Ascending aorta (tissue), 2 donors: ENCODE data around the gene SLC36A4. TPM values are rescaled to one million over a fixed set of nuclear protein-coding genes. Genes with fewer than 3 reads are reported as not detected.
"Not testable (repeated sequence)": the region's sequence is repeated elsewhere in the genome, so short reads cannot be mapped to it uniquely, and the experiment has no call there.

ENCODE experiments used
- DNase-seq, 2 donors: peaks; one replicate each; pipeline ENCODE4 v3.0.0-alpha.2; 2019; ENCODE audit warnings: low spot score in 2 of 2
- H3K27ac ChIP-seq, 2 donors: fragments of 200-600 bp; sonication (generic); one replicate each; pipeline ENCODE4 v1.5.1; 2016 to 2017; ENCODE audit warnings: mild to moderate bottlenecking in 1 of 2
- H3K27me3 ChIP-seq: fragments of 200-600 bp; sonication (generic); one replicate; pipeline ENCODE4 v1.5.1; 2017
- H3K36me3 ChIP-seq, 2 donors: fragments of 200-600 bp; sonication (generic); one replicate each; pipeline ENCODE4 v1.5.1; 2016
- H3K4me1 ChIP-seq, 2 donors: fragments of 200-600 bp; sonication (generic); one replicate each; pipeline ENCODE4 v1.5.1; 2016 to 2017; ENCODE audit warnings: mild to moderate bottlenecking in 1 of 2
- H3K4me3 ChIP-seq, 2 donors: fragments of 200-600 bp; sonication (generic); one replicate each; pipeline ENCODE4 v1.5.1; 2016 to 2017; ENCODE audit warnings: mild to moderate bottlenecking in 1 of 2
- H3K9me3 ChIP-seq, 2 donors: fragments of 200-600 bp; sonication (generic); one replicate each; pipeline ENCODE4 v1.5.1; 2016
- intact Hi-C: fragments of 100-400 bp; cut with DNase I; formaldehyde crosslinking; loops from one replicate; pipeline ENCODE4 v1.15.1; 2023
- total RNA-seq: library from RNA; depleted of rRNA; stranded (reverse); fragments of >200 nt; gene quantifications from one replicate; pipeline ENCODE4 v1.1.0, GENCODE V29; 2016
- TF ChIP-seq, protein P1 (sequence below), 3 experiments: fragments of 200-600 bp in 2 of 3; fragments of 450-650 bp in 1 of 3; sonication (generic) in 2 of 3; IDR thresholded peaks; one replicate each; pipeline ENCODE4 v1.5.1; 2016 to 2019; ENCODE audit warnings: antibody characterized with exemption in 3 of 3, mild to moderate bottlenecking in 1 of 3, moderate library complexity in 1 of 3

SLC36A4 gene
- total RNA-seq, 1 donor from 2014 or later, result 18.6 TPM

DNA sequence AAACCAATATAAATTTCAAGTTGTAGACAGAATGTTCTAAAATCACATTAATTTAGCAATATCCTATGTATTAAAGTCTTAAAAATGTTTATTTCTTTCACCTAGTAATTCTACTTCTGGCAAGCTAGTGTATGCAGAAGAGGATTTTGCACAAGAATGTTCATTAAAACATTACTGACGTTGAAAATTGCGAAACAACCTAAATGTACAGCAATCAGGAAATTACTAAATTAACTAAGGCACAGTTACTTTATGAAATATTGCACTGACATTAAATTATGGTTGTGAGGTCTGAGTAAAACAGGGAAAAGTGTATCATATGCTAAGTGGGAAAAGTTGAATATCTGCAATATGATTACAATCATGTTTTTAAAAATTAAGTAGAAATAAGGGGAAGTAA is 4.1 kb downstream of the SLC36A4 start:
- Histone ChIP-seq H3K9me3 (peaks cover 0 to 5% of the 10 kb centered on the region in 2 donors), H3K4me3 (no peak overlapping the region), H3K36me3 (no peaks in the 10 kb centered on the region), H3K27me3 (no peaks in the 10 kb centered on the region), H3K4me1 (no peaks in the 10 kb centered on the region), H3K27ac (no peak overlapping the region)
- DNase-seq, result no peak
- intact Hi-C loops, result no loop called here
- TF ChIP-seq, protein P1, sequence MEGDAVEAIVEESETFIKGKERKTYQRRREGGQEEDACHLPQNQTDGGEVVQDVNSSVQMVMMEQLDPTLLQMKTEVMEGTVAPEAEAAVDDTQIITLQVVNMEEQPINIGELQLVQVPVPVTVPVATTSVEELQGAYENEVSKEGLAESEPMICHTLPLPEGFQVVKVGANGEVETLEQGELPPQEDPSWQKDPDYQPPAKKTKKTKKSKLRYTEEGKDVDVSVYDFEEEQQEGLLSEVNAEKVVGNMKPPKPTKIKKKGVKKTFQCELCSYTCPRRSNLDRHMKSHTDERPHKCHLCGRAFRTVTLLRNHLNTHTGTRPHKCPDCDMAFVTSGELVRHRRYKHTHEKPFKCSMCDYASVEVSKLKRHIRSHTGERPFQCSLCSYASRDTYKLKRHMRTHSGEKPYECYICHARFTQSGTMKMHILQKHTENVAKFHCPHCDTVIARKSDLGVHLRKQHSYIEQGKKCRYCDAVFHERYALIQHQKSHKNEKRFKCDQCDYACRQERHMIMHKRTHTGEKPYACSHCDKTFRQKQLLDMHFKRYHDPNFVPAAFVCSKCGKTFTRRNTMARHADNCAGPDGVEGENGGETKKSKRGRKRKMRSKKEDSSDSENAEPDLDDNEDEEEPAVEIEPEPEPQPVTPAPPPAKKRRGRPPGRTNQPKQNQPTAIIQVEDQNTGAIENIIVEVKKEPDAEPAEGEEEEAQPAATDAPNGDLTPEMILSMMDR (IDR thresholded peaks at IDR 0.05), result no peak

DNA sequence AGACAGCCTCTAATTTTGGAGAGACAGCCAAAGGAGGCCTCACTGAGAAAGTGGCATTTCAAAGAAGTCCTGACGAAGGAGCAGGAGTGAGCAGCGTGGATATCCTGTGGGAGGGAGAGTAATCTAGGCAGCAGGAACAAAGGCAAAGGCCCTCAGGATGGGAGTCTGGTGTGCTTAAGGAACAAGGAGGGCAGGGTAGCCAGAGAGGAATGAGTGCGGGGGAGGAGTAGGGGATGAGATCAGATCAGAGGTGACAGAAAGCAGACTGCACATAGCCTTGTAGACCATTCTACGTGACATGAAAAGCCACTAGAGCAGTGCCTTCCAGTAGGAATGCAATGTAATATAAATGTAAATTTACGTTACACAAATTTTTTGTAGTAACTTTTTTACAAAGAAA is 5.6 kb downstream of the SLC36A4 start:
- no peaks in the 10 kb centered on the region for H3K4me1 ChIP-seq
- peaks cover 0 to 13% of the 10 kb centered on the region in 2 donors for H3K9me3 ChIP-seq
- no peak overlapping the region for H3K27ac ChIP-seq
- no peak for DNase-seq
- TF ChIP-seq, protein P1 (IDR thresholded peaks at IDR 0.05), result no peak
- H3K36me3 ChIP-seq, result no peaks in the 10 kb centered on the region
- no peak overlapping the region for H3K4me3 ChIP-seq
- H3K27me3 ChIP-seq, result no peaks in the 10 kb centered on the region
- intact Hi-C loops, result no loop called here

GRCh38 chr11:93189462-93189861 is 8.3 kb downstream of the SLC36A4 start:
- intact Hi-C loops, result no loop called here
- H3K27me3 ChIP-seq, result no peaks in the 10 kb centered on the region
- no peak overlapping the region for H3K4me3 ChIP-seq
- peaks cover 0 to 11% of the 10 kb centered on the region in 2 donors for H3K36me3 ChIP-seq
- DNase-seq, result no peak
- H3K4me1 ChIP-seq, result no peaks in the 10 kb centered on the region
- H3K9me3 ChIP-seq, result peaks cover 0 to 16% of the 10 kb centered on the region in 2 donors
- H3K27ac ChIP-seq, result no peak overlapping the region
- TF ChIP-seq, protein P1 (IDR thresholded peaks at IDR 0.05), result no peak

DNA sequence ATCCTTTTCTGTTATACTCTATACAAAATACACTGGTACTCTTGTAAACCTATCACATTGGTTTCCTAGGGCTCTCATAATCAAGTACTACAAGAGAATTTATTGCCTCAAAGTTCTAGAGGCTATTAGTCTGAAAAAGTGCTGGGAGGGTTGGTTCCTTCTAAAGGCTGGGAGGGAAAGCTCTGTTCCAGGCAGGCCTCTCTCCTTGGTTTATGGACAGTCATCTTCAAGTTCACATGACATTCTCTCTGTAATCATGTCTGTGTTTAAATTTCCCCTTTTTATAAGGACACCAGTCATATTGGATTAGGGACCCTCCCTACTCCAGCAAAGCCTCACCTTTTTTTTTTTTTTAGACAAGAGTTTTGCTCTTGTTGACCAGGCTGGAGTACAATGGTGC is 9.1 kb downstream of the SLC36A4 start:
- no peak for DNase-seq
- Histone ChIP-seq H3K9me3 (peaks cover 0 to 16% of the 10 kb centered on the region in 2 donors), H3K27ac (no peak overlapping the region), H3K4me1 (no peaks in the 10 kb centered on the region), H3K4me3 (no peak overlapping the region), H3K27me3 (no peaks in the 10 kb centered on the region), H3K36me3 (peaks cover 0 to 17% of the 10 kb centered on the region in 2 donors)
- TF ChIP-seq, protein P1 (IDR thresholded peaks at IDR 0.05), result no peak
- intact Hi-C loops, result no loop called here

- no peaks in the 10 kb centered on the region for H3K27me3 ChIP-seq
- H3K4me3 ChIP-seq, result no peak overlapping the region
- H3K27ac ChIP-seq, result no peak overlapping the region
- intact Hi-C loops, result no loop called here
- H3K4me1 ChIP-seq, result no peaks in the 10 kb centered on the region
- peaks cover 9 to 26% of the 10 kb centered on the region in 2 donors for H3K36me3 ChIP-seq
- DNase-seq, result no peak
- peaks cover 0 to 16% of the 10 kb centered on the region in 2 donors for H3K9me3 ChIP-seq
- TF ChIP-seq, protein P1 (IDR thresholded peaks at IDR 0.05), result no peak
These were observed 10.5 kb downstream of the SLC36A4 start for GRCh38 chr11:93187290-93187689.

- H3K36me3 ChIP-seq, result peaks cover 31 to 55% of the 10 kb centered on the region in 2 donors
- H3K4me1 ChIP-seq, DNase-seq, H3K4me3 ChIP-seq, H3K27me3 ChIP-seq, H3K9me3 ChIP-seq, H3K27ac ChIP-seq, intact Hi-C loops: not testable (repeated sequence)
These were observed 19.9 kb downstream of the SLC36A4 start for GRCh38 chr11:93177891-93178290.
